Skeletal muscle tissue (tissue), 4 donors: Measurements from ENCODE around the gene LYRM1. TPM values are rescaled to one million over a fixed set of nuclear protein-coding genes. Genes with fewer than 3 reads are reported as not detected.

Source experiments
- H3K27ac ChIP-seq: one replicate; pipeline ENCODE4 v1.7.0; 2013; ENCODE audit warnings: mild to moderate bottlenecking, low read depth, low read length, inconsistent platforms
- H3K27me3 ChIP-seq, 3 donors: one replicate each; pipeline ENCODE4 v1.7.0; 2013; ENCODE audit warnings: low read length in 3 of 3; ENCODE audit not compliant: control insufficient read depth in 3 of 3, insufficient read depth in 3 of 3
- H3K36me3 ChIP-seq, 3 donors: one replicate each; pipeline ENCODE4 v1.7.0; 2013; ENCODE audit warnings: low read length in 3 of 3; ENCODE audit not compliant: control insufficient read depth in 3 of 3, insufficient read depth in 3 of 3
- H3K4me1 ChIP-seq, 3 donors: one replicate each; pipeline ENCODE4 v1.7.0; 2013; ENCODE audit warnings: low read length in 3 of 3, mild to moderate bottlenecking in 3 of 3; ENCODE audit not compliant: control insufficient read depth in 3 of 3, insufficient read depth in 3 of 3
- H3K4me3 ChIP-seq, 3 donors: one replicate each; pipeline ENCODE4 v1.7.0; 2013; ENCODE audit warnings: low read length in 3 of 3
- H3K9ac ChIP-seq, 3 donors: one replicate each; pipeline ENCODE4 v1.7.0; 2013; ENCODE audit warnings: low read length in 3 of 3, mild to moderate bottlenecking in 3 of 3, moderate library complexity in 2 of 3, low read depth in 1 of 3
- H3K9me3 ChIP-seq, 3 donors: one replicate each; pipeline ENCODE4 v1.7.0; 2013; ENCODE audit warnings: low read length in 3 of 3; ENCODE audit not compliant: control insufficient read depth in 3 of 3
- total RNA-seq: library from RNA; depleted of rRNA; stranded (reverse); fragments of >200 nt; gene quantifications from one replicate; pipeline ENCODE4 v1.2.3, GENCODE V29; 2014
- donor health status: Osteomylitis.

LYRM1 gene
- 23.5 TPM for total RNA-seq

DNA sequence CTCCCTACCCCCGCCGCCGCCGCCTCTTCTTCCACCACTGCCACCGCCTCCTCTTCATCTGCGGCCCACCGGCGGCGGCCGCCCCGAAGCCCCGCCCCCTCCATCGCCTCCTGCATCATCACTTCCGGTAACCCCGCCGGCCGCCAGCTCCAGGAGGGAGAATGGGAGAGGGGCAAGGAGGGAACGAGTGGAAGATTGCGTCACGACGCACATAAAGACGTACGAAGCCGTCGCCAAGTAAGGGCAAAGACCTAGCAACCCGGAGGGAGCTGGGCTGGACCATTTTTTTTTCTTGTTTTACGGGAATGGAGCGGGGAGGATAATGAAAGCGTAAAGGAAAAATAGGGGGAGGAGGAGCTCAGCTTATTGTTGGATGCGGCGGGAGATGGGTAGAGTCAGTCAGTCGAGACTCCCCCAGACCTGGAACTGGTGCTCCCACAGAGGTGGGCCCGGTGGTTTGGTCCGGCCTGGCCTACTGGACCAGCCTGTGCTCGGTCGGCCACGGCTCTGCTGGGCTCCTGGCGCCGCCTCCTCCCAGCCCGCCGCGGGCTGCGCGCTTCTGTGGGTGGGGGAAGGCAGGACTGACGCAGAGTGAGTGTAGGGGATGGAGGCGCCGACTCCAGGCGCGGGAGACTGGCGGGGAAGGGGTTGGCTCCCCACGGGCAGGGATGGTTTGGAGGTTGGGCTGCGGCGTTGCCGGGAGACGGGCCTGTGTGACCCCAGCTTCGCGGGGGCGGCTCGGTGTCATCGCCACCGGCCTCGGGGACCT lies at the start of gene LYRM1, which contains the start of gene DCUN1D3:
Gene LYRM1, plus strand, starts transcription at position 473 of the 769 bp plus-strand sequence. CDS start 14,785 bp downstream, outside the sequence.
Gene DCUN1D3, minus strand, starts transcription at position 60 of the 769 bp plus-strand sequence. CDS start 37,820 bp downstream, outside the sequence.
- H3K4me1 ChIP-seq, result peaks cover 36 to 70% (median 46%) of the 10 kb centered on the region in 3 donors
- no peaks in the 10 kb centered on the region for H3K27me3 ChIP-seq

DNA sequence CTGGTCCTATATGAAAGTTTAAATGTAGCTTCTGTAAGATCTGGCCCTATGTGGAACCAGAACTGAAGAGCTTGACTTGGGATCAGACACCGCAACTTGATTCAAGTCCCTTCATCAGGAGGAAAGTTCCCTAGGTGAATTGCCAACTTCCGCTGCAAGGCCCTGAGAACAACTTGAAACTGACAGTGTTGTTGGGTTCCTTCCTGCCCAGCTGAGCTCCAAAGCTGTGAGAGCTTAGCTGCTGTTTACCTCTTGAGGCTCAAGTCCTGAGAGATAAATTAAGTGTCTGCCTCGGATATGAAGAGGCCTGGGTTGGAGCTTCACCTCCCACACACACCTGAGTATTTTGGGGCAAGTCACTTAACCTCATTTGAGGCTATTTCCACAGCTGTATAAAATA lies 49.6 kb upstream of the LYRM1 start:
- H3K36me3 ChIP-seq, result peaks cover 0 to 2% (median 0%) of the 10 kb centered on the region in 3 donors
- H3K4me1 ChIP-seq, result peaks cover 21 to 27% (median 26%) of the 10 kb centered on the region in 3 donors
- H3K4me3 ChIP-seq, result no peak overlapping the region
- H3K27ac ChIP-seq, result peak overlapping the region; percentile 15
- H3K9ac ChIP-seq, result peak overlapping the region in 1 of 3 donors; percentile 40
- H3K27me3 ChIP-seq, result no peaks in the 10 kb centered on the region
- H3K9me3 ChIP-seq, result no peaks in the 10 kb centered on the region

More for the DNA sequence above, at the start of gene LYRM1, which contains the start of gene DCUN1D3:
- H3K4me3 ChIP-seq, result peak within 1 kb of the TSS; percentile 87 to 92 (median 89)
- peaks cover 0 to 10% (median 3%) of the 10 kb centered on the region in 3 donors for H3K36me3 ChIP-seq
- H3K9me3 ChIP-seq, result no peaks in the 10 kb centered on the region
- H3K27ac ChIP-seq, result peak within 1 kb of the TSS; percentile 98
- peak within 1 kb of the TSS; percentile 90 to 96 (median 91) for H3K9ac ChIP-seq

GRCh38 chr16:20851601-20852000 lies 49.0 kb upstream of the LYRM1 start:
- Histone ChIP-seq H3K4me1 (peaks cover 15 to 21% (median 20%) of the 10 kb centered on the region in 3 donors), H3K27me3 (no peaks in the 10 kb centered on the region), H3K4me3 (no peak overlapping the region), H3K36me3 (peaks cover 1 to 4% (median 2%) of the 10 kb centered on the region in 3 donors), H3K9ac (peak overlapping the region in 1 of 3 donors; percentile 25), H3K27ac (peak overlapping the region; percentile 15), H3K9me3 (no peaks in the 10 kb centered on the region)

DNA sequence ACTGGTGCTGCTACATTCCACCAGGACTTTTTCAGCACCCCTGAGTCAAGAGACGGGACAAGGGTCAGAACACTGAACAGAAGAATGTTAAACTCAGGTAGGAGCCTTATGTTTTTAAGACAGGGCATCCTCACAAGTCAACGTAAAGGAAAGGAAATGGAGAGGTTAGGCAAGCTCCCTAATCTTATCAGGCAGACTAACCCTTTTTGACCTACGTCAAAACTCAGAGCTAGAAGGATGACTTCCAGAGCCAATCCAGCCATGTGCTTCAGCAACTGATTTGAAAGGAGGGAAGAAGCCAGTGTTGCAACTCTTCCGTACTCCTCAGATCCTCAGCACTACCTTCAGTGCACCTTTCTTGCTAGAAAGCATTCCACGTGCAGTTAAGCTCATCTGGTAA lies 47.4 kb upstream of the LYRM1 start:
- no peaks in the 10 kb centered on the region for H3K27me3 ChIP-seq
- H3K4me3 ChIP-seq, result no peak overlapping the region
- H3K4me1 ChIP-seq, result peaks cover 15 to 20% (median 19%) of the 10 kb centered on the region in 3 donors
- H3K9me3 ChIP-seq, result no peaks in the 10 kb centered on the region
- H3K27ac ChIP-seq, result no peak overlapping the region
- H3K36me3 ChIP-seq, result peaks cover 2 to 6% (median 3%) of the 10 kb centered on the region in 3 donors
- H3K9ac ChIP-seq, result no peak overlapping the region

GRCh38 chr16:20853981-20854620 lies 46.5 kb upstream of the LYRM1 start:
- Histone ChIP-seq H3K36me3 (peaks cover 2 to 6% (median 3%) of the 10 kb centered on the region in 3 donors), H3K4me3 (no peak overlapping the region), H3K9ac (no peak overlapping the region), H3K27ac (no peak overlapping the region), H3K9me3 (no peaks in the 10 kb centered on the region), H3K27me3 (no peaks in the 10 kb centered on the region), H3K4me1 (peaks cover 15 to 20% (median 19%) of the 10 kb centered on the region in 3 donors)

DNA sequence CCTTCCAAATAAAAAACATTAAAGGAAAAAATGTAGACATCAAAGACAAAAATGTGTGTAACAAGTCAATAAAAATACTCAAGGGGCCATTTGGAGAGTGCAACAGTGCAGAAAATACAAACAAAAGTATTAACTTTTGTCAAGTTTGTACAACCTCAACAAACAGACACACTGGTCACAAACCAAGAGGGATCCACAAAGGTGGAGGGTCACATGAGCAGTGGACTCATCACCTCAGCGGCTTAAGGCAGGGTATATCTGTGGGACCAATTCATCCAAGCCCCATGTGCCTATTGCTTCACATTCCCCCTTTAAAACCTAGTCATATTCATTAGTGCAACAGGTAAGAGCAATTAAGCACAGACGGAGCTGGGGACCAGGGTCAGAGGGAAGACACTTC lies 45.6 kb upstream of the LYRM1 start:
- Histone ChIP-seq H3K4me1 (peaks cover 19 to 23% (median 22%) of the 10 kb centered on the region in 3 donors), H3K9ac (no peak overlapping the region), H3K4me3 (no peak overlapping the region), H3K27ac (no peak overlapping the region), H3K9me3 (no peaks in the 10 kb centered on the region), H3K36me3 (peaks cover 2 to 10% (median 6%) of the 10 kb centered on the region in 3 donors), H3K27me3 (no peaks in the 10 kb centered on the region)

DNA sequence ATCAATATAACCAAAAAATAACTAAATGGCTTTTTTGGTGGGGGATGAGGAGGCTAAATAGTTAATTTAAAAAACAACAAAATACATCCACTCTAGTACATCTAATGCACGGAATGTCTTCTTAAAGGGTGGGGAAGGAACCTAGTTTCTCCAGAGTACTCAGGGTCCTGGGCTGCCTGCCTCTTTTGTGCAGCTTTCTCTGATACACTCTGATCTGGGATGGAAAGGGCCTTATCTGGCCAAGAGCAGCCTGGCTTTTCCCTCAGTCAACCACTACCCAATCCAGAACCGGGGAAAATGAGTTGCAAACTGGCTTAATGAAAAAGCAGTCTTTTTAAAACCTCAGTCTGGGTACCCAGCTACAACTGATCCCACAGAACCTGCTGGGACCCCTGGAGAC lies 43.3 kb upstream of the LYRM1 start:
- Histone ChIP-seq H3K27me3 (no peaks in the 10 kb centered on the region), H3K9me3 (no peaks in the 10 kb centered on the region), H3K4me1 (peaks cover 16 to 28% (median 18%) of the 10 kb centered on the region in 3 donors), H3K9ac (no peak overlapping the region), H3K36me3 (peaks cover 7 to 16% (median 13%) of the 10 kb centered on the region in 3 donors), H3K4me3 (no peak overlapping the region), H3K27ac (no peak overlapping the region)

- peaks cover 7 to 18% (median 14%) of the 10 kb centered on the region in 3 donors for H3K36me3 ChIP-seq
- no peak overlapping the region for H3K9ac ChIP-seq
- H3K4me3 ChIP-seq, result no peak overlapping the region
- no peaks in the 10 kb centered on the region for H3K27me3 ChIP-seq
- H3K4me1 ChIP-seq, result peaks cover 16 to 25% (median 22%) of the 10 kb centered on the region in 3 donors
- H3K9me3 ChIP-seq, result no peaks in the 10 kb centered on the region
- no peak overlapping the region for H3K27ac ChIP-seq
Observed at GRCh38 chr16:20859229-20859628, 41.3 kb upstream of the LYRM1 start.

GRCh38 chr16:20859699-20860098 lies 40.9 kb upstream of the LYRM1 start:
- peaks cover 7 to 18% (median 14%) of the 10 kb centered on the region in 3 donors for H3K36me3 ChIP-seq
- H3K9ac ChIP-seq, result no peak overlapping the region
- H3K4me3 ChIP-seq, result no peak overlapping the region
- peaks cover 16 to 25% (median 22%) of the 10 kb centered on the region in 3 donors for H3K4me1 ChIP-seq
- no peak overlapping the region for H3K27ac ChIP-seq
- no peaks in the 10 kb centered on the region for H3K9me3 ChIP-seq
- no peaks in the 10 kb centered on the region for H3K27me3 ChIP-seq
